ENCODE data around the gene TAGLN3.
"Not testable (repeated sequence)": the region's sequence is repeated elsewhere in the genome, so short reads cannot be mapped to it uniquely, and the experiment has no call there.

Gene TAGLN3

DNA sequence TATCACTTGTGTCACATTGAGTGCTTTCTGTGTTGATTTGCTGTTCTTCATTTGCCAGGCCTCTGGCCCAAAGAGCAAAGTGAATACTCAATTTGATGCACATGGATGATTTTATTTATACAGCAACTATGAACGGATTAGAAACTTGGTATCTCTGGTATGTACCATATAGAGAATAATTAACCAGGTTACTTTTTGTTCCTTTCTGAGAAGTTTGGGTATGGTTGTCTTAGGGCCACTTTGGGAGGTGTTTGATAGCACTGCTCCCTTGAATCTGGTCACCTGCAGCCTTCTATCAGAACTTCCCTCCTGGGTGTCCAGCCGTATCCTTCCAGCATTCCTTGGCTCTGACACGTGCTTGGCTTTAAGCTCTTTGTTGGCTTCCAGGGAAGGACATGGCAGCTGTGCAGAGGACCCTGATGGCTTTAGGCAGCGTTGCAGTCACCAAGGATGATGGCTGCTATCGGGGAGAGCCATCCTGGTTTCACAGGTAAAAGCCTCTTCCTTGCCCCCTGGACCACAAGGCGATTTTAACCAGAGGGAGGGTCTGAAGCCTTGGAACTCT lies 12.7 kb downstream of the TAGLN3 start:
- no peak for FAIRE-seq

DNA sequence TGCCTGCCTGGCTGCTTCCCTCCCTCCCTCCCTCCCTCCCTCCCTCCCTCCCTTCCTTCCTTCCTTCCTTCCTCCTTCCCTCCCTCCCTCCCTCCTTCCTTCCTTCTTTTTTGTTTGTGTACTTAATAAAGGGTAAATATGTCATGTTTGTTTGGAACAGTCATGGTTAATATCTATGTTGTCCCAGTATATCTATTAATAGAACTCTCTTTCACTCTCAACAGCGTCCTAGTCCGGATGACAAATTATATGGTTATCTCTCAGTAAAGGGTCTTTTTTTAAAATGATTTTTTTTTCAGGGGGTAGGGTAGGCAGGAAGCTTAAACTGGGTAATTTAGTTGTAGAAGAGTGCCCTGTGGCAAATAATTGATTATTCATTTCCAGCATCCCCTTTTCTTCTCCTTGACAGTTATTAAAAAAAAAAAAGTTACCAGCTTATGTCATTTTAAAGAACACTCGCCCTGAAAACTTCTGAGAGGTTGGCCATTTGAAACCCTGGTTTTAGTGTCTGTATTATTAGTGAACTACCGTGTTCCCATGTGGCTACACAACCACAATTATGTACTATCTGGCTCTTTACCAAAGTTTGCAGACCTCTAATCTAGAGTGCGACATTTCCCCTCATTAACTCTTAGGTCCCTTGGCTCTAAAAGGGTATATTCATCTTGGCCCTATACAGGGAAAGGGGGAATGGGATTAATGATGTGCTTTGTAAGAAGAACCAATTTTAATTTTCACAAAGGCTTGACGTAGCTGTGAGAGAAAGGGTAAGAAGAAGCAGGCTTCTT lies 13.7 kb downstream of the TAGLN3 start:
- no peak for FAIRE-seq

DNA sequence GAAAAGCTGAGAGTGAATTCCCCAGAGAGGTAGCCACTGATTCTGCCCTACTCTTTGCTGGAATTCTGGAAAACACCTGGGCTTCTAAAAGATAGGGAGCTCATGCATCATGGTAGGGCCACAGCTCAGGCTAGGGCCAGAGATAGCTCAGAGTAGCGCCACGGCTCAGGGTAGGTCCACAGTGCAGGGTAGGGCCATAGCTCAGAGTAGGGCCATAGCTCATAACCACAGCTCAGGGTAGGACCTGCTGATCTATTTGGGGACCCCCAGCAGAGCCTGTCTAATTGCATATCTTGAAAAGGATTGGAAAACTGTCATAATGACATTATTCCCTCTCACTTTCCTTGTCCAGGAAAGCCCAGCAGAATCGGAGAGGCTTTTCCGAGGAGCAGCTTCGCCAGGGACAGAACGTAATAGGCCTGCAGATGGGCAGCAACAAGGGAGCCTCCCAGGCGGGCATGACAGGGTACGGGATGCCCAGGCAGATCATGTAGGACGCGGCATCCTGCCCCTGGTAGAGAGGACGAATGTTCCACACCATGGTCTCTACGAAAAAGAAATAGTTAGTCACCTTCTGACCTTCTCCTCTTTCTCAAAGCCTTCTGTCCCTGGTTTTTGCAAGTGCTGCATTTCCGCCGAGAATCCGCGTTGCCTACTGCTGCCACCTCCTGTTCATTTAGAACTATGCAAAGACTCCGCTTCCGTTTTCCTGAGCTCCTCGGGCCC lies 14.5 kb downstream of the TAGLN3 start:
- no peak for FAIRE-seq

DNA sequence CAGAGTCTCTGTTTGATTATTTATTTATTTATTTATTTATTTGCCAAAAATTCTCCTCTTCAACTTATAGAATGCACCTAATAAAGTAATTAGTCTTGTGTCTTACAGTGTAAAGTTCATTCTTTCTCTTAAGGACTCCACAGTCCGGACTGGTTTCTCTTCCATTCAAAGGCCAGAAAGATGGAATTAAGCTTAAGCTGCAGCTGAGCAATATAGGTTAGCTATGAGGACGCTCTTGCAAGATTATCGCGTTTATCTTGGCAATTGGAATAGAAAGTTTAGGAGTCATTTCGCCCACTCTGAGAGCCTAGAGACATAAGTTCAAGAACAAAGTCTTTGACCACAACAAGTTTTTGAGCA lies 15.0 kb downstream of the TAGLN3 start:
- no peak for FAIRE-seq

DNA sequence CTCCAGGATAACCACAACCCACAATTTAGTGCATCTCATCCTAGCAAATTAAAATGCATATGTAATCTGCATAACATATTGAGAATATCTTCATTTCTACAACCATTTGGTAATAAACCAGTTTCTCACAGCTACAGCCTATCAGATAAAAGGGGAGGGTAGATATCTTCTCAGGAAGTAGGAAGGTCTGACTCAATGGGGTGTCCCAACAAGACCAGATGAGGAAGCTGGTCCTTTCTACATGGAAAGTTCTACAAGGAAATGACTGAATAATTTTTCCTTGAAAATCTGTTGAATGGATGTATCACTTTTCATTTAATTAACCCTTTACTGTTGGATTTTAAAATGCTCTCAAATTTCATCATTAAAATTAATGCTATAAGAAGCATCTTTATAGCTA lies 18.4 kb downstream of the TAGLN3 start:
- no peak for FAIRE-seq

DNA sequence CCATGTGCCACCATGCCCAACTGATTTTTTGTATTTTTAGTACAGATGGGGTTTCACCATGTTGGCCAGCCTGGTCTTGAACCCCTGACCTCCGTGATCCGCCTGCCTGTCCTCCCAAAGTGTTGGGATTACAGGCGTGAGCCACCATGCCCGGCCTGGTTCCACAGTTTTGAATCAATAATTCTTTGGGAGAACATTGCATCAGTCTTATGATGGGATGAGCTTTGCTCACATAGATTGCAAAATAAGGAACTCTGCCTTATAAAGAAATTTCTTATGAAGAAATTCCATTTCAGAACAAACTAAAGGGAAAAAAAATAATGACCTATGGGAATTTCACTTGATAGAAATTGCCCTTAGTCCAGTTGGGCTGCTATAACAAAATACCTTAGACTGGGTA lies 20.0 kb downstream of the TAGLN3 start:
- FAIRE-seq, result no peak

DNA sequence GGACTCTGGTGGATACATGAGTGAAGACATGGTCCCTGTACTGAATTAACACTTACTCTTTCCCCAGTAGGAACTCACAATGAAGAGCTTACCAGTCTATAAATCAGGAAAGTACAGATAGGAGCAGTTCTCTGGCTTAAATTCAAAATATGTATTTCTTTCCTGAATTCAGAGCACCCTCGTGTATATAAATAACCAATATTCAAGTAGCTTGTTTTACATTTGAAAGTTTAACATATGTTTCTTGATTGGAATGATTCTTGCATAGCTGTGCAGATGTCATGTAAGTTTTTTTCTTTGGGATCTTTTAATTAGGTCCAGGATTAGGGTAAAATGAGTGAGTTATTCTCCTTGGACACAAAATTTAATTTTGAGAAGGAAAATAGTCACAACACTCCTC lies 21.0 kb downstream of the TAGLN3 start:
- FAIRE-seq, result no peak

DNA sequence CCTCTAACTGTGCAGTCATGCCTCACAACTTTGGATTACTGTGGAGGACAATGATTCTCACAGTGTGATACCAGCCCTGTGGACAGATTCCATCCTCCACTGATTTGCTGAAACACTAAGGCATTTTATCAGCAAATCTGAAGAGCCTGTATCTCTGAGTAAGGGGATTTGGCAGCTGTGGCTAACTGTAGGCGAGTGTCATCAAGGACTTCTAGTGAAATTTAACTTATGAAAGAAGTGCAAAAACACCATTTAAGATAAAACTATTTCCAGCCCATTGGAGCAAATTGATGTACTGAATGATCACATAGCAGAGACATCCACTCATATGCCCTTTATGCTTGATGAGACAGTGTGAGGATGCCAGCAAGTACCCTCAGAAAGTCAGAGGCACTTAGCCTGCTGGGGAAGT lies 22.0 kb downstream of the TAGLN3 start:
- no peak for FAIRE-seq

DNA sequence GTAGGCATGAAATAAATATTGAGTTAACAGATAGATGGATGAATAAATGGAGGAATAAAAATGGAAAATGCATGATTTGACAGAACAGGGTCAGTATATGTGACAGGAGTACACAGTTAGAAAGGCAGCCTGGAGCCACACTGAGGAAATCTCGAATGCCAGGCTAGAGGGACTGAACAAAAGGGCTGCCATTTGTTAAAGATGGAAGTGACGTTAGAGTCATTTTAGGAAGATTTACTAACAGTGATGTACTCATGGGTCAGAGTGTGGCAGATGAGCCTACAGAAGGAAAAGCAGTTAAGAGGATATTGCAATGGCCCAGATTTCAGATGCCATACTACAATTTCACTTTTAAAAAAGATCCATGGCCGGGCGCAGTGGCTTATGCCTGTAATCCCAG lies 28.4 kb downstream of the TAGLN3 start:
- FAIRE-seq, result no peak

DNA sequence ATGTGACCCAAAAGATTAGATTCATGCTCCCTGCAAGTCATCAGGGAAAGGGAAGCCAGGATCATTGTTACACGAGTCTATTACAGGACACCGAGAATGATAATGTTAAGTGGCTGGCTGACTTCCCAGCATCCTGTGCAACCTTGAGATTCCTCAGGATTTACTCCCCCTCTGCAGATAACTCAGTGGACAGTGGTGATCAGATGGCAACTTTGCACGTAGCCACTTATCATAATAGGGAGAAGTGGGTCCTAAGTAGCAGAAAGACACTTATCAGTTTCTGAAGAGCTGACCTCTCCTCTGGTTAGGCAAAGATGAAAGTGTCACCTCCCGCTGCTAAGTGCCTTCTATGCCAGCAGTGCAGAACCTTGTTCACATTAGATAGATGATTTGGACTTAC lies 29.1 kb downstream of the TAGLN3 start:
- FAIRE-seq, result no peak

DNA sequence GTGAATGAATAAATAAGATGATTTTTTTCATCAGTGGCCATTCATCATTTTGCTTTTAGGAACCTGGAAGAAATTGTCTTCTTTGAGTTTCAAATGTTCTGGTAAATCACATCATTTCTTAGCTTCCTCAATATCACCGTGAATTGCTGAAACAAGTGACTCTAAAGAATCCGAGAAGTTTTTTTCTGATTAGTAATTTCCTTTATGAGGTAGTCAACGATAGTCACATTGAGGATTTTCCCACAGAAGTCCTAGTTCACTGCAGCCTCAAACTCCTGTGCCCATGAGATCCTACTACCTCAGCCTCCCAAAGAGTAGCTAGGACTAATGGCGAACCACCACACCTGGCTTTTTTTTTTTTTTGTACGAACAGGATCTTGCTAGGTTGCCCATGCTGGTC lies 32.2 kb downstream of the TAGLN3 start:
- FAIRE-seq, result no peak

DNA sequence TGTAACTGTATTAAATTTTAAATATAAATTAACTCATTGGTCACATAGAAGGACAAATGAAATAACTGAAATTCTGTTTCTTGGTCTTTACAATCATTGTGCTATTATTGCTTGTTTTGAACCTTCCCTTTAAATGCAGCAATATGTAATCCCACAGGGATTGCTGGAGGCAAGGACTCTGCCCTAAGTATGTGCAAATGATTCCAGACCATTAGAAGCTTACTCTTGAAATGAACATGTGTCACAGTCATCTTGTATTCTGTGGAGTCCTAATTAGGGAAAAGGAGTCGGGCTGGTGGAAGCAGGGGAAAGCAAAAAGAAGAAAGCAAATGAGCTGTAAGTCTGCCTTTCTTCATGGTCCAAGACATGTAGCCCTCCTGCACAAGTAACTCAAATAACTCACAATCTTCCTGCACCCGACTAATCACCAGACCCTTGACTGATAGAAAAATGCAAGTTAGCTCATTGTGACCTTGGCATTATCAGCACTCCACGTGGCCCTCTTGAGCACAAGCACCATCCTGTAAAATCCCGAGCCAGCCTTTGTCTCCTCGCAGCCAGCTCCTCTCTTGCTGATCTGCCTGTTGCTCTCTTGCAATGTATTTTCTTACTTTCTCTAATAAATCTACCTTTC lies 33.5 kb downstream of the TAGLN3 start:
- FAIRE-seq, result no peak

DNA sequence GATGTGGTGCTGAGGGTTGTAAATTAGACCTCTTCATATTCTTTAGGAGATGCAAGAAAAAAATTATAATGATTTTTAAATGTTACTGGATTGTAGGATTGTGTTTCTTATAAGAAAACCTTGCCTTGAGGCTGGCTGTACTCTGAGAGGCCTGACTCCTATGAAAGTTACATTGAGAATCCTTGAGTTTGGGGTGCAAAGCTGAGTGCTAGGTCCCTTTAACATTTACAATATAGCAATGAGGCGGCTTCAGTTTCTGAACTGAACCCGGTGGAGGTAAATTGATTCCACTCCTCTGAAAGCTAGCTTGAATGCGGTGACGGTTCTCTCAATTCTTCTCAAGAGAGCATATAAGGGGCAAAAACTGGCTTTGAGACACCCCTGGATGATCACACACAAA lies 35.7 kb downstream of the TAGLN3 start, which contains the start of gene TMPRSS7:
TSS of gene TMPRSS7 (plus strand) at position 301 of the 400 bp plus-strand sequence. CDS start 110 bp downstream, outside the sequence.
- FAIRE-seq, result no peak

DNA sequence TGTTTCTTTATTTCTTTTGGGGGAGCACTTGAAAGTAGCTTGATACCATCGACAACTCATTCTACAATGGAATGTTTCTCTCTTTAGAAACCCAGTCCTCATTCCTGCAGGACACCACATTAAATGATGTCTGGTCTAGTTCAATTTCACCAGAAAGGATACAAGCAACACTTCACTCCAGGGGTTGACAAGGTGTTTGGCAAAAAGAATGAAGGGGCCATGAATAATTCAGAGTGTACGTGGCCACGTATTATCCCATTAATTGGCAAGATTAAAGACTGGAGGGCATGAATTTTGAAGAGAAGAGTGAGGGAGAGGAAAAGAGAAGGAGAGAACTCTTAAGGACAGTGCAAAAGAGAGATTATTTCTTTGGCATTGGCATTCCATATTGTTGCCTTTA lies 36.5 kb downstream of the TAGLN3 start:
- no peak for FAIRE-seq

DNA sequence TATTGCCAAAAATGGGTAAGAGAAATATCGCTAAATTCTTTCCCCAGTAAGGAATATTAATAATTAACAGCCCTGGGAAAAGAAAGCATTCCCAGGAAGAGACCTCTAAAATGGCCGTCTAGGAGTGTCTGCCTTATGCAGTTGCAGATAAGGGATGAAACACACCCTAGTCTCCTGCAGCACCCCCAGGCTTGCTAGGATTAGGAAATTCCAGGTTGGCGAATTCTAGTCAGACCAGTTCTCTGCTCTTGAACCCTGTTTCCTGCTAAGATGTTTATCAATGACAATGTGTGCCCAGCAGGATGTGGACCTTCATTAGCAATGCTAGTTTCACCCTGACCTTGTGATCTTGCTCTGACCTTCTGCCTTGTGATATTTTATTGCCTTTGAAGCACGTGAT lies 38.5 kb downstream of the TAGLN3 start:
- not testable (repeated sequence) for FAIRE-seq

DNA sequence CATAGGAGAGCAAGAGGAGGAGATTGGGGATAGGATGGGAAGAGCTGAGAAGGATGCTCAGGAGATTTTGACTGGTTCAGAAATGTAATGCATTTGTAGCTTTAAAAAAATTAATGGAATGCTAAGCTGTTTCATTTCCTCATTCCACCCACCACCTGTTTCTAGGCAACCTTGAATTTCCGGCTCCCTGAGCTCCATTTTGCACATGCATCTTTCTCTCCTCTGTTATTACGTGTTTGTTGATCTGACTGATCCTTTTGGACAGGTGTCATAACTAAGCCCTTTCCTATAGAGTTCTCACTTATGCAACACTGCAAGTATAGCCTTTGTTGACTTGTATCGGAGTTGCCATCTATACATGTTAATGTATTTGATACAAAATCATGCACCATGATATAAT lies 40.1 kb downstream of the TAGLN3 start:
- no peak for FAIRE-seq

DNA sequence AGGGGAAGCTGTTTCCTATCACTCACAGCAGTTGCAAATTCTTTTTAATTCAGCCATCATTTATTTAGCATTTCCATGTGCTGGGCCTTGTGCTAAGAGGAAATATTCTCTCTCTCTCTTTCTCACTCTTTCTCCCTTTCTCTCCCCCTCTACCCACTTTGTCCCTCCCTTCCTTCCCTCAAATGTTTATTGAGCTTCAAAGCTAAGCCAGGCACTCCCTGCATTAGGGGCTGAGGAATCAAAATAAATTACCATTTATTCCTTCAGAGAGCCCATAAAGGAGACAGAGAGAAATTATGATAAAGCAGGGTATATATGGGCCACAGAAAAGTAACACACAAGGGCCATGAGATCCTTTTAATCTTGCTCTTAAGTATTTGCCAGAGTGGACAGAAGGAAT lies 42.6 kb downstream of the TAGLN3 start:
- FAIRE-seq, result no peak

DNA sequence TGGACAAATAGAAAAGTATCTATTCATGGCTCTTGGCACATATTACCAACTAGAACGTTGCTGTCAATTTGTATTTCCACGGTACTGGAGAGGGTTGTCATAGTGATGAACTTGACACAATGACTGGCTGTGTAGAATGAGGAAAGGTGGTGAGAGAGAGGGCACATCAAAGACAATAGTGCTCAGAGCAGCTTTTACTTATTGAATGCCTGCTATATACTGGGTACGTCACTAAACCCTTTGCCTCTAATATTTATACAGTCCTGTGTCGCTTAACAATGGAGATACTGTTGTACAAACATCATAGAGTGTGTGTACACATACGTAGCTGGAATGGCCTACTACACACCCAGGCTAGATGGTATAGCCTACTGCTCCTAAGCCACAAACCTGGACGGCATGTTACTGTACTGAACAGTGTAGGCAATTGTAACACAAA lies 44.1 kb downstream of the TAGLN3 start:
- no peak for FAIRE-seq

DNA sequence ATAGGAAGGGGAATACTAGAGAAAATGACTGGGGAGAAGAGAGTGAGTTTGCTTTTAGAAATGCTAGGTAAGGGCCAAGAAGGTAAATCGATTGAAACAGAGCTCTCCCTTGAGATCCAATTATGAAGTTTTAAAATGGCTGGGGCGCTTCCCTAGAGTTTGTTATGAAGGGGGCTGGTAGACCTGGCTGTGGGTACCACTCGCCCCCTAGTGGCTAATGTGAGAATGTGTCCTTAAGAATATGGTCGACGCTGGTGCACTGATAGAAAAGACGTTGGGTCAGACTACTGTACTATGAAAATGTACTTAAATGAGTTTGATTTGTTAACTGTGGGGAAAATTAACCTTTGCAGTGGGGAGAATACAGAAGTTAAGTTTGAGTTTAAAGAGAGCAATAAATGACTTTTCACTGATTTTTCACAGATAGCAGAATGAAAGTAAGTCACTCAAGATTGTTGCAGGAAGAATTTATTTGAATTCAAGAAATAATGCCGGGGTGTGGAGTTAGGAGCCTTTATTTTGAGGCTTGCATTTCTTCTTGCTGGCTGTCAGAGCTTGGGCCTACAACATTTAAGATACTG lies 45.0 kb downstream of the TAGLN3 start:
- FAIRE-seq, result no peak

DNA sequence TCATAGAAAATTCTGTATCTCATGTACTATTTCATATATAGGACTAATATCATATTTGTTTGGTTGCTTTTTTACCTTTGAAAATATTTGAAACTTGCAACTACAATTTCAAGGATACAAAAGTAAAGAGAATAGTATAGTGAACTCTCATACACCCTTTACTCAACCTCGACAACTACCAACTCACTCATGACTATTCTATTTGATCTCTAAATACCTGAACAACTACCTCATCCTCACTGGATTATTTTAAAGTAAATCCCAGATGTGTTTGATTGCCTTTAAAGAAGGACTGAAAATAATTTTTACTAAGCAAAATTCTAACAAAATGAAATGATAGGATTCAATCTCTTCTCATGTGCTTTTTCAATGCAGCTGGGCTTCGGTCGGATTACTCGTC lies 47.9 kb downstream of the TAGLN3 start:
- no peak for FAIRE-seq

DNA sequence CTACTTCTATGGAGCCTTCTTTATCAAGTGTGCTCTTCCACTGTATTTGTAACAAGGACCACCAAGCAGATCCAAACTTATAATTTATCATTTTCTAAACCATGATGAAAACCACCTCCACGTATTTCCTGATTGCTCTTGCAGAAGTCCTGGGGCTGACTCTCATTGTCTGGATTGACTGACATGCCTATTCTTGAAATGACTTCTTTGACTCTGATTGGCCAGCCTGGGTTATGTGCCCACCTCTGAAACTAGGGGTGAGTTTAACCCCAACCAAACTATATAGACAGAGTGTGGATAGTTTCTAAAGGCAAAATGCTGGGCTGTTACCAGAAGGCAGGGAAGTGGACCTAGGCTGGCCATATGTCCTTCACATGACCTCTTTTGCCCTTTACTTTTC lies 48.5 kb downstream of the TAGLN3 start:
- FAIRE-seq, result no peak

DNA sequence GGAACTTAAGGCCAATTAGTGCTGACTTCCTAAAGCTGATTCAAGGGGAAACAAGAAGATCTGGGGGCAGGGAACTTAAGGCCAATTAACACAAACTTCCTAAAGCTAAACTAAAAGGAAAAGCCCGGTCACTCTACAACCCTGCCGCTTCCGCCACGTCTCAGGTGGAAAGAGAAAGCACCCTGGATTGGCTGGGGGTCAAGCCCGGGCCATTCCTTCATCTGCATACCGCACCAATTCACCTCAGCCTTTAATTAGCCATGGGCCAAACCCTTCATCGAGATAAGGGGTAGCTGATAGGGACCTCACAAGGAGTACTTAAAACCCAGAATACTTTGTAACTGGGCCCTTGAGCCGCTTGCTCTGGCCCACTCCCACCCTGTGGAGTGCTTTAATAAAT lies 50.2 kb downstream of the TAGLN3 start:
- no peak for FAIRE-seq

DNA sequence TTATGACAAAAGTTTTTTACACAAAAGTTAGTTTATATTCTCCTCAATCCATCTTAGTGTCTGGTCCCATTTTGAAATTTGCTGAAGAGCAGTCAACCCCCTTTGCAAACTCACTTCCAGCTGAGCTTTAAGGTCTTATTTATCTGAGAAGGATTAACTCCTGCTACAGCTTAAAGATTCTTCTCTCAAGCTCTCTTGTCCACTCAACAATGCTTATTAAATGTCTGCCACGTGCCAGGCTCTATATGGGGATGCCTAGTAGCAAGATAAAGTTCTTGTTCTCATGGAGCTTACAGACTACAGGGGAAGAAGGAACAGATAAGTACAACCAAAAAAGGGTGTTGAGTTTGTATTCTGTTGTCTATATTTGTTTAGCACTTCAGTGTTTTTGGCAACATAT lies 54.5 kb downstream of the TAGLN3 start:
- FAIRE-seq, result no peak

Data from colon (tissue), 2 donors.